GM23338 (cell line): ENCODE measurements around the gene GNB1L. TPM values are rescaled to one million over a fixed set of nuclear protein-coding genes. Genes with fewer than 3 reads are reported as not detected.

ENCODE experiments used
- ATAC-seq: fragments of 200-7000 bp; cut with Tn5 transposase; 3 replicates; pipeline ENCODE4 v1.9.1; 2020
- DNase-seq: peaks from one replicate; pipeline ENCODE4 v3.0.0-alpha.2; 2015; ENCODE audit warnings: low spot score
- H2AFZ ChIP-seq: fragments of 200-600 bp; sonication (generic); 2 replicates; pipeline ENCODE4 v1.8.0; 2016; ENCODE audit warnings: antibody characterized with exemption, mild to moderate bottlenecking, moderate library complexity
- H3F3A ChIP-seq: fragments of 200-600 bp; sonication (generic); replicated peaks from 2 replicates; pipeline ENCODE4 v1.8.0; 2017; ENCODE audit warnings: antibody characterized with exemption, mixed run types, low read depth
- H3K27ac ChIP-seq: fragments of 200-600 bp; sonication (generic); 2 replicates; pipeline ENCODE4 v1.6.1; 2016; ENCODE audit warnings: low read depth
- H3K27me3 ChIP-seq: fragments of 200-600 bp; sonication (generic); 2 replicates; pipeline ENCODE4 v1.8.0; 2016; ENCODE audit warnings: mild to moderate bottlenecking, mixed run types, moderate library complexity; ENCODE audit not compliant: insufficient read depth
- H3K36me3 ChIP-seq: fragments of 200-600 bp; sonication (generic); 2 replicates; pipeline ENCODE4 v1.8.0; 2016; ENCODE audit warnings: mild to moderate bottlenecking; ENCODE audit not compliant: insufficient read depth
- H3K4me1 ChIP-seq: fragments of 200-600 bp; sonication (generic); 2 replicates; pipeline ENCODE4 v1.8.0; 2016; ENCODE audit warnings: mild to moderate bottlenecking, moderate library complexity; ENCODE audit not compliant: insufficient read depth
- H3K4me2 ChIP-seq: fragments of 200-600 bp; sonication (generic); 2 replicates; pipeline ENCODE4 v1.7.1; 2017; ENCODE audit warnings: mixed run types
- H3K4me3 ChIP-seq: fragments of 200-600 bp; sonication (generic); 2 replicates; pipeline ENCODE4 v1.6.1; 2016; ENCODE audit warnings: mixed run types
- H3K79me2 ChIP-seq: fragments of 200-600 bp; sonication (generic); replicated peaks from 2 replicates; pipeline ENCODE4 v1.8.0; 2017; ENCODE audit warnings: mild to moderate bottlenecking; ENCODE audit not compliant: insufficient read depth
- H3K9me2 ChIP-seq: fragments of 200-600 bp; sonication (generic); 2 replicates; pipeline ENCODE4 v1.8.0; 2017; ENCODE audit not compliant: insufficient read depth
- H4K20me1 ChIP-seq: fragments of 200-600 bp; sonication (generic); replicated peaks from 2 replicates; pipeline ENCODE4 v1.8.0; 2017; ENCODE audit warnings: mild to moderate bottlenecking; ENCODE audit not compliant: insufficient read depth
- H3K27ac Mint-ChIP-seq: 2 replicates; pipeline ENCODE4 v1.8.0; 2020; ENCODE audit warnings: inconsistent platforms, mild to moderate bottlenecking, moderate library complexity, mixed read lengths
- H3K27me3 Mint-ChIP-seq: 3 replicates; pipeline ENCODE4 v1.8.0; 2022; ENCODE audit warnings: low read depth, mild to moderate bottlenecking, moderate library complexity, mixed read lengths, inconsistent platforms; ENCODE audit not compliant: insufficient read depth, poor library complexity
- H3K36me3 Mint-ChIP-seq: 3 replicates; pipeline ENCODE4 v1.8.0; 2021; ENCODE audit warnings: low read depth, mild to moderate bottlenecking, inconsistent platforms, moderate library complexity, mixed read lengths
- H3K4me1 Mint-ChIP-seq: 3 replicates; pipeline ENCODE4 v1.8.0; 2020; ENCODE audit warnings: mild to moderate bottlenecking, inconsistent platforms, mixed read lengths
- H3K4me3 Mint-ChIP-seq: 3 replicates; pipeline ENCODE4 v1.8.0; 2021; ENCODE audit warnings: moderate library complexity, mild to moderate bottlenecking, inconsistent platforms, mixed read lengths
- H3K9me3 Mint-ChIP-seq: 3 replicates; pipeline ENCODE4 v1.8.0; 2020; ENCODE audit warnings: moderate library complexity, mild to moderate bottlenecking, inconsistent platforms, mixed read lengths
- CREB1 ChIP-seq: fragments of 250-450 bp; sonication (Bioruptor Pico); IDR thresholded peaks from 2 replicates; pipeline ENCODE4 v1.5.0; 2020; ENCODE audit warnings: low read depth, mild to moderate bottlenecking, moderate library complexity
- EZH2 ChIP-seq: fragments of 200-600 bp; sonication (generic); IDR thresholded peaks from one replicate; pipeline ENCODE4 v1.8.0; 2017; ENCODE audit warnings: antibody characterized with exemption, mild to moderate bottlenecking, low read depth; ENCODE audit not compliant: unreplicated experiment
- EZH2phosphoT487 ChIP-seq: fragments of 200-600 bp; sonication (generic); IDR thresholded peaks from one replicate; pipeline ENCODE4 v1.8.1; 2018; ENCODE audit warnings: antibody characterized with exemption; ENCODE audit not compliant: unreplicated experiment
- JUNB ChIP-seq: IDR thresholded peaks from one replicate; pipeline ENCODE4 v1.6.1; 2016; ENCODE audit warnings: antibody characterized with exemption; ENCODE audit not compliant: unreplicated experiment
- POLR2AphosphoS5 ChIP-seq: IDR thresholded peaks from 2 replicates; pipeline ENCODE4 v1.6.1; 2016; ENCODE audit warnings: antibody characterized with exemption, low read depth
- polyA plus RNA-seq: library from polyadenylated mRNA; unstranded; fragments of >200 nt; fragmentation: Nextera tagmentation; extraction: Ambion mirVana; gene quantifications from 2 replicates; pipeline ENCODE4 v1.2.1, GENCODE V29; 2016
- total RNA-seq: library from RNA; depleted of rRNA; stranded (reverse); fragments of >200 nt; shearing (Covaris generic); gene quantifications from 2 replicates; pipeline ENCODE4 v1.2.3, GENCODE V29; 2014
- TF ChIP-seq, protein P1 (sequence below), 2 experiments: fragments of 200-600 bp in 1 of 2; sonication (generic) in 1 of 2; conservative IDR thresholded peaks; 2 replicates each; pipeline versions ENCODE4 v1.5.1 to v1.6.1; 2016 to 2017; ENCODE audit warnings: antibody characterized with exemption in 2 of 2, low read depth in 2 of 2, mild to moderate bottlenecking in 2 of 2, moderate library complexity in 1 of 2
- TF ChIP-seq, protein P2 (sequence below): IDR thresholded peaks from one replicate; pipeline ENCODE4 v1.6.1; 2018; ENCODE audit warnings: antibody characterized with exemption; ENCODE audit not compliant: unreplicated experiment
- TF ChIP-seq, protein P3 (sequence below): fragments of 250-450 bp; sonication (Bioruptor Pico); IDR thresholded peaks from 2 replicates; pipeline ENCODE4 v1.5.0; 2020; ENCODE audit warnings: mild to moderate bottlenecking, moderate library complexity
- TF ChIP-seq, protein P4 (sequence below): IDR thresholded peaks from 2 replicates; pipeline ENCODE4 v1.6.1; 2016; ENCODE audit warnings: antibody characterized with exemption

The GNB1L gene
- total and polyA plus RNA-seq, 2 experiments from 2014 or later = 15.2 to 27.8 TPM

DNA sequence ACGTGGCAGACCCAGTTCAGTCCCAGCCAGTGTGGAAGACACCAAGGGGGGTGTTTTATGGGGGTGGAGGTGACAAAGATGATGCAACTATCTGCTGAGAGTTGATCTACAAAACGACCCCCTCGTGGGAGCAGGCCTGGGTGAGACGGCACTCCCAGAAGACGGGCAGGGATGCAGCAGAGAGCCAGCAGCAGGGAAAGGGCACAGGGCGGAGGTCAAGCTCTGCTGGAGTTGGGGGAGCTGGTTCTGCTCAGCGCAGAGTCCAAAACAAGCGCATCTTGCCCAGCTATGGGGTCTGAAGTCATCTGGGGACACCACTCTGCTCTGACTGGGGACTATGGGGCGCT lies 3.9 kb downstream of the GNB1L start (continued):
- TF ChIP-seq EZH2phosphoT487 = no peak
- TF ChIP-seq, protein P1, sequence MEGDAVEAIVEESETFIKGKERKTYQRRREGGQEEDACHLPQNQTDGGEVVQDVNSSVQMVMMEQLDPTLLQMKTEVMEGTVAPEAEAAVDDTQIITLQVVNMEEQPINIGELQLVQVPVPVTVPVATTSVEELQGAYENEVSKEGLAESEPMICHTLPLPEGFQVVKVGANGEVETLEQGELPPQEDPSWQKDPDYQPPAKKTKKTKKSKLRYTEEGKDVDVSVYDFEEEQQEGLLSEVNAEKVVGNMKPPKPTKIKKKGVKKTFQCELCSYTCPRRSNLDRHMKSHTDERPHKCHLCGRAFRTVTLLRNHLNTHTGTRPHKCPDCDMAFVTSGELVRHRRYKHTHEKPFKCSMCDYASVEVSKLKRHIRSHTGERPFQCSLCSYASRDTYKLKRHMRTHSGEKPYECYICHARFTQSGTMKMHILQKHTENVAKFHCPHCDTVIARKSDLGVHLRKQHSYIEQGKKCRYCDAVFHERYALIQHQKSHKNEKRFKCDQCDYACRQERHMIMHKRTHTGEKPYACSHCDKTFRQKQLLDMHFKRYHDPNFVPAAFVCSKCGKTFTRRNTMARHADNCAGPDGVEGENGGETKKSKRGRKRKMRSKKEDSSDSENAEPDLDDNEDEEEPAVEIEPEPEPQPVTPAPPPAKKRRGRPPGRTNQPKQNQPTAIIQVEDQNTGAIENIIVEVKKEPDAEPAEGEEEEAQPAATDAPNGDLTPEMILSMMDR (conservative IDR thresholded peaks at IDR 0.05; ENCODE audit: low read depth in 2 of 2) = no peak
- no peak for TF ChIP-seq CREB1
- TF ChIP-seq, protein P2, sequence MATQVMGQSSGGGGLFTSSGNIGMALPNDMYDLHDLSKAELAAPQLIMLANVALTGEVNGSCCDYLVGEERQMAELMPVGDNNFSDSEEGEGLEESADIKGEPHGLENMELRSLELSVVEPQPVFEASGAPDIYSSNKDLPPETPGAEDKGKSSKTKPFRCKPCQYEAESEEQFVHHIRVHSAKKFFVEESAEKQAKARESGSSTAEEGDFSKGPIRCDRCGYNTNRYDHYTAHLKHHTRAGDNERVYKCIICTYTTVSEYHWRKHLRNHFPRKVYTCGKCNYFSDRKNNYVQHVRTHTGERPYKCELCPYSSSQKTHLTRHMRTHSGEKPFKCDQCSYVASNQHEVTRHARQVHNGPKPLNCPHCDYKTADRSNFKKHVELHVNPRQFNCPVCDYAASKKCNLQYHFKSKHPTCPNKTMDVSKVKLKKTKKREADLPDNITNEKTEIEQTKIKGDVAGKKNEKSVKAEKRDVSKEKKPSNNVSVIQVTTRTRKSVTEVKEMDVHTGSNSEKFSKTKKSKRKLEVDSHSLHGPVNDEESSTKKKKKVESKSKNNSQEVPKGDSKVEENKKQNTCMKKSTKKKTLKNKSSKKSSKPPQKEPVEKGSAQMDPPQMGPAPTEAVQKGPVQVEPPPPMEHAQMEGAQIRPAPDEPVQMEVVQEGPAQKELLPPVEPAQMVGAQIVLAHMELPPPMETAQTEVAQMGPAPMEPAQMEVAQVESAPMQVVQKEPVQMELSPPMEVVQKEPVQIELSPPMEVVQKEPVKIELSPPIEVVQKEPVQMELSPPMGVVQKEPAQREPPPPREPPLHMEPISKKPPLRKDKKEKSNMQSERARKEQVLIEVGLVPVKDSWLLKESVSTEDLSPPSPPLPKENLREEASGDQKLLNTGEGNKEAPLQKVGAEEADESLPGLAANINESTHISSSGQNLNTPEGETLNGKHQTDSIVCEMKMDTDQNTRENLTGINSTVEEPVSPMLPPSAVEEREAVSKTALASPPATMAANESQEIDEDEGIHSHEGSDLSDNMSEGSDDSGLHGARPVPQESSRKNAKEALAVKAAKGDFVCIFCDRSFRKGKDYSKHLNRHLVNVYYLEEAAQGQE = no peak

DNA sequence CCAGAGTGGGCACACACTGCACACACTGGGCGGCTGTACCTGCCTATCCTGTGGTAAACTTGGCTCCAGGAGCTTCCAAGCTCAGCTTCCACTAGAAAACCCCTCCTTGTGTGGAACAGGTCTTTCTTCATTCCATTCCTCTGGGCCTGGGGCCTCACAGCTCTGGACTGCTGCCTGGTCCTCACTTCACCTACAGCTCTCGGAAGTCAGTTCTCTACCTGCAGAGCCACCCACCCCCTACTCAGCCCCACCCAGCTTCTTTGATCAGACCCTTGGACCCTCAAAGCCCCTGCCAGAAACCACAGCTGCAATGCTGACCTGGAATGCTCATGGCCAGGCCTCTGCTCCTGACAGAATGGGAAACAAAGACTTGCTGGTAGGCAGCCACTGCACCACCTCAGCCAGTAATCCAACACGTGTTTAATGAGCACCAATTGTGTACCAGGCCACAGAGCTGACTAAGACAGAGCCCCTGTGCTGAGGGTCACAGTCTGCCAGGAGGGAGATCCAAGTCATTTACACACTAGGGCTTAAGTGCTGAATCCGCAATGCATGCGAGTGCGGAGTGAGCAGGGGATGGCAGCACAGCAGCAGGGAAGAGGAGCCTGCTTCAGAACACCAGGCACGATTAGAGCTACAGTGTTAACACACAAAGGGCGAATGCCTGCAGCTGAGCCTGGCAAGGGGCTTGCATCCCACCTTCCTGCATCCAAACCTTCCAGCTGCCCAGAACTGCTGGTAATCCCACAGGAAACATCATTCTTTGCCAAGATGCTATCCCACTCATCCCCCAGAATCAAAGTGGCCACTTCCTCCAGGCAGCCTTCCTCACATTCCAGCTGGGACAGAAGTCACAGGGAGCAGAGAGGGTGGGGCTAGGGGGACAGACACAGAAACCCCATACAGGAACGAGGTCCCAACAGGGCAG lies 4.6 kb downstream of the GNB1L start:
- TF ChIP-seq EZH2 (no peak), JUNB (no peak), POLR2AphosphoS5 (no peak)
- TF ChIP-seq, protein P3, sequence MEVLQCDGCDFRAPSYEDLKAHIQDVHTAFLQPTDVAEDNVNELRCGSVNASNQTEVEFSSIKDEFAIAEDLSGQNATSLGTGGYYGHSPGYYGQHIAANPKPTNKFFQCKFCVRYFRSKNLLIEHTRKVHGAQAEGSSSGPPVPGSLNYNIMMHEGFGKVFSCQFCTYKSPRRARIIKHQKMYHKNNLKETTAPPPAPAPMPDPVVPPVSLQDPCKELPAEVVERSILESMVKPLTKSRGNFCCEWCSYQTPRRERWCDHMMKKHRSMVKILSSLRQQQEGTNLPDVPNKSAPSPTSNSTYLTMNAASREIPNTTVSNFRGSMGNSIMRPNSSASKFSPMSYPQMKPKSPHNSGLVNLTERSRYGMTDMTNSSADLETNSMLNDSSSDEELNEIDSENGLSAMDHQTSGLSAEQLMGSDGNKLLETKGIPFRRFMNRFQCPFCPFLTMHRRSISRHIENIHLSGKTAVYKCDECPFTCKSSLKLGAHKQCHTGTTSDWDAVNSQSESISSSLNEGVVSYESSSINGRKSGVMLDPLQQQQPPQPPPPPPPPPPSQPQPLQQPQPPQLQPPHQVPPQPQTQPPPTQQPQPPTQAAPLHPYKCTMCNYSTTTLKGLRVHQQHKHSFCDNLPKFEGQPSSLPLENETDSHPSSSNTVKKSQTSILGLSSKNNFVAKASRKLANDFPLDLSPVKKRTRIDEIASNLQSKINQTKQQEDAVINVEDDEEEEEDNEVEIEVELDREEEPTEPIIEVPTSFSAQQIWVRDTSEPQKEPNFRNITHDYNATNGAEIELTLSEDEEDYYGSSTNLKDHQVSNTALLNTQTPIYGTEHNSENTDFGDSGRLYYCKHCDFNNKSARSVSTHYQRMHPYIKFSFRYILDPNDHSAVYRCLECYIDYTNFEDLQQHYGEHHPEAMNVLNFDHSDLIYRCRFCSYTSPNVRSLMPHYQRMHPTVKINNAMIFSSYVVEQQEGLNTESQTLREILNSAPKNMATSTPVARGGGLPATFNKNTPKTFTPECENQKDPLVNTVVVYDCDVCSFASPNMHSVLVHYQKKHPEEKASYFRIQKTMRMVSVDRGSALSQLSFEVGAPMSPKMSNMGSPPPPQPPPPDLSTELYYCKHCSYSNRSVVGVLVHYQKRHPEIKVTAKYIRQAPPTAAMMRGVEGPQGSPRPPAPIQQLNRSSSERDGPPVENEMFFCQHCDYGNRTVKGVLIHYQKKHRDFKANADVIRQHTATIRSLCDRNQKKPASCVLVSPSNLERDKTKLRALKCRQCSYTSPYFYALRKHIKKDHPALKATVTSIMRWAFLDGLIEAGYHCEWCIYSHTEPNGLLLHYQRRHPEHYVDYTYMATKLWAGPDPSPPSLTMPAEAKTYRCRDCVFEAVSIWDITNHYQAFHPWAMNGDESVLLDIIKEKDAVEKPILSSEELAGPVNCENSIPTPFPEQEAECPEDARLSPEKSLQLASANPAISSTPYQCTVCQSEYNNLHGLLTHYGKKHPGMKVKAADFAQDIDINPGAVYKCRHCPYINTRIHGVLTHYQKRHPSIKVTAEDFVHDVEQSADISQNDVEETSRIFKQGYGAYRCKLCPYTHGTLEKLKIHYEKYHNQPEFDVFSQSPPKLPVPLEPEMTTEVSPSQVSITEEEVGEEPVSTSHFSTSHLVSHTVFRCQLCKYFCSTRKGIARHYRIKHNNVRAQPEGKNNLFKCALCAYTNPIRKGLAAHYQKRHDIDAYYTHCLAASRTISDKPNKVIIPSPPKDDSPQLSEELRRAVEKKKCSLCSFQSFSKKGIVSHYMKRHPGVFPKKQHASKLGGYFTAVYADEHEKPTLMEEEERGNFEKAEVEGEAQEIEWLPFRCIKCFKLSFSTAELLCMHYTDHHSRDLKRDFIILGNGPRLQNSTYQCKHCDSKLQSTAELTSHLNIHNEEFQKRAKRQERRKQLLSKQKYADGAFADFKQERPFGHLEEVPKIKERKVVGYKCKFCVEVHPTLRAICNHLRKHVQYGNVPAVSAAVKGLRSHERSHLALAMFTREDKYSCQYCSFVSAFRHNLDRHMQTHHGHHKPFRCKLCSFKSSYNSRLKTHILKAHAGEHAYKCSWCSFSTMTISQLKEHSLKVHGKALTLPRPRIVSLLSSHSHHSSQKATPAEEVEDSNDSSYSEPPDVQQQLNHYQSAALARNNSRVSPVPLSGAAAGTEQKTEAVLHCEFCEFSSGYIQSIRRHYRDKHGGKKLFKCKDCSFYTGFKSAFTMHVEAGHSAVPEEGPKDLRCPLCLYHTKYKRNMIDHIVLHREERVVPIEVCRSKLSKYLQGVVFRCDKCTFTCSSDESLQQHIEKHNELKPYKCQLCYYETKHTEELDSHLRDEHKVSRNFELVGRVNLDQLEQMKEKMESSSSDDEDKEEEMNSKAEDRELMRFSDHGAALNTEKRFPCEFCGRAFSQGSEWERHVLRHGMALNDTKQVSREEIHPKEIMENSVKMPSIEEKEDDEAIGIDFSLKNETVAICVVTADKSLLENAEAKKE (CRISPR knock-in tag) = no peak
- TF ChIP-seq, protein P4, sequence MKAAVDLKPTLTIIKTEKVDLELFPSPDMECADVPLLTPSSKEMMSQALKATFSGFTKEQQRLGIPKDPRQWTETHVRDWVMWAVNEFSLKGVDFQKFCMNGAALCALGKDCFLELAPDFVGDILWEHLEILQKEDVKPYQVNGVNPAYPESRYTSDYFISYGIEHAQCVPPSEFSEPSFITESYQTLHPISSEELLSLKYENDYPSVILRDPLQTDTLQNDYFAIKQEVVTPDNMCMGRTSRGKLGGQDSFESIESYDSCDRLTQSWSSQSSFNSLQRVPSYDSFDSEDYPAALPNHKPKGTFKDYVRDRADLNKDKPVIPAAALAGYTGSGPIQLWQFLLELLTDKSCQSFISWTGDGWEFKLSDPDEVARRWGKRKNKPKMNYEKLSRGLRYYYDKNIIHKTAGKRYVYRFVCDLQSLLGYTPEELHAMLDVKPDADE = no peak
- no peak for ATAC-seq
- Histone ChIP-seq H3K79me2 (peaks cover 38% of the 10 kb centered on the region), H3K4me3 (no peak overlapping the region), H3K9me2 (no peaks in the 10 kb centered on the region), H3K27ac (no peak overlapping the region), H3K27me3 (no peaks in the 10 kb centered on the region), H3F3A (no peaks in the 10 kb centered on the region), H3K4me1 (peaks cover 11% of the 10 kb centered on the region; the same call in 1 of the 2 replicates), H4K20me1 (peaks cover 10% of the 10 kb centered on the region), H2AFZ (no peak overlapping the region), H3K4me2 (no peak overlapping the region), H3K36me3 (no peaks in the 10 kb centered on the region; the same call in 1 of the 2 replicates)
- Mint-ChIP-seq H3K36me3 (peaks cover 42% of the 10 kb centered on the region), H3K27me3 (peaks cover 18% of the 10 kb centered on the region), H3K4me3 (no peak overlapping the region; the same call in 2 of the 3 replicates), H3K4me1 (peaks cover 33% of the 10 kb centered on the region), H3K27ac (peak overlapping the region; percentile 70; the same call in 1 of the 2 replicates), H3K9me3 (no peaks in the 10 kb centered on the region; the same call in 2 of the 3 replicates)
- DNase-seq = no peak
